H1 (cell line): ENCODE measurements around the gene FAM13C. TPM values are rescaled to one million over a fixed set of nuclear protein-coding genes. Genes with fewer than 3 reads are reported as not detected.

ENCODE experiments used
- BRCA1 ChIP-seq: IDR thresholded peaks from 2 replicates; pipeline ENCODE4 v1.6.1; 2012; ENCODE audit warnings: low read depth, low read length, improper control_type of control experiment
- E2F6 ChIP-seq: IDR thresholded peaks from 2 replicates; pipeline ENCODE4 v1.6.1; 2012; ENCODE audit warnings: inconsistent platforms
- HDAC2 ChIP-seq, 2 experiments: fragments of 300-600 bp in 1 of 2; sonication (generic) in 1 of 2; IDR thresholded peaks; 2 replicates each; pipeline ENCODE4 v1.6.1; 2011 to 2012; ENCODE audit warnings: low read depth in 2 of 2, low read length in 2 of 2, mild to moderate bottlenecking in 2 of 2, moderate library complexity in 2 of 2, borderline replicate concordance in 1 of 2, inconsistent platforms in 1 of 2
- NANOG ChIP-seq: IDR thresholded peaks from 2 replicates; pipeline ENCODE4 v1.6.1; 2011; ENCODE audit warnings: low read length, low read depth, mild to moderate bottlenecking, inconsistent platforms; ENCODE audit not compliant: insufficient read depth, poor library complexity, severe bottlenecking
- SAP30 ChIP-seq: fragments of 300-600 bp; sonication (generic); IDR thresholded peaks from 2 replicates; pipeline ENCODE4 v1.7.1; 2012; ENCODE audit warnings: low read length, moderate library complexity, mild to moderate bottlenecking, inconsistent platforms; ENCODE audit not compliant: insufficient read depth, insufficient replicate concordance
- SIN3A ChIP-seq, 2 experiments: IDR thresholded peaks in 1 of 2; conservative IDR thresholded peaks in 1 of 2; 2 replicates each; pipeline ENCODE4 v1.6.1; 2011 to 2012; ENCODE audit warnings: low read length in 2 of 2, improper control_type of control experiment in 1 of 2, low read depth in 1 of 2, mild to moderate bottlenecking in 1 of 2
- SIX5 ChIP-seq: IDR thresholded peaks from 2 replicates; pipeline ENCODE4 v1.6.1; 2011; ENCODE audit warnings: mild to moderate bottlenecking, low read depth, low read length
- polyA plus RNA-seq, 7 experiments: library from polyadenylated mRNA; depleted of rRNA in 3 of 7; stranded (reverse) in 5 of 7; unstranded in 2 of 7; fragments of >200 nt in 5 of 7; fragments of 200-250 nt in 2 of 7; gene quantifications; 1 replicate in 5 of 7; 2 replicates in 1 of 7; 4 replicates in 1 of 7; pipeline versions ENCODE4 v1.2.1 to v1.2.3, GENCODE V29; 2011 to 2013; ENCODE audit warnings: missing spikeins in 2 of 7, mixed read lengths in 2 of 7
- total RNA-seq: library from RNA; stranded (reverse); fragmentation: NEBNext Ultra II Directional; extraction: Animal tissue kit (Norgen Biotek cat#: 25700); gene quantifications from 2 replicates; pipeline ENCODE4 v1.2.1, GENCODE V29; 2021

Gene FAM13C
- total and polyA plus RNA-seq, 2 of the 8 experiments (the other 6 are each of a cell fraction or from before 2014, with no cell fraction given) = 0.56 to 0.62 TPM

- TF ChIP-seq BRCA1 (no peak), SAP30 (no peak), NANOG (no peak), HDAC2 (IDR thresholded peaks at IDR 0.05; ENCODE audit: borderline replicate concordance in 1 of 2, low read depth in 2 of 2, low read length in 2 of 2) (no peak), E2F6 (no peak), SIN3A (conservative IDR thresholded peaks at IDR 0.05 in 1 of 2, IDR thresholded peaks at IDR 0.05 in 1 of 2; ENCODE audit: low read depth in 1 of 2, low read length in 2 of 2) (no peak), SIX5 (no peak)
- TF ChIP-seq, all 59 proteins: peak for 0
These were observed 150.0 kb downstream of the FAM13C start (continued) for GRCh38 chr10:59212301-59212798.
